ENCODE data around the gene GRM7. TPM values are rescaled to one million over a fixed set of nuclear protein-coding genes. Genes with fewer than 3 reads are reported as not detected.

The GRM7 gene
- polyA plus RNA-seq, 1 donor from 2014 or later = 23.8 TPM

DNA sequence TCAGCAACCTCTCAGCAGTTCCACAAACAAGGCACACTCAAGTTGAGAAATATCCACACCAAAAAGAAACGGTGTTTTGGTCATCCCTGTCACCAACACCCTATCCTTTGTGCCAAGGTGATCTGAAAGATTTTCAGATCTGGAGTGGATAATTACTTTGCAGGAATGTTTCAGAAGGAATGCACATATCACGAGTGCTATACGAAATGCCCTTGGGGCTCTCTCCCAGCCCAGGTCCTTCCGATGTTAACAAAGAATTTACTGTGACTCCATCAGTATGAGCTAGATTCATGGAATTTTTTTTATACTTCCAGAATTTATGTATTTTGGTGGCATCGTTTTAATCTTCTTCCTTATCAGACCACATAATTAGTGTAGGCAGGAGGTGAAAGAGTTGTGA, 105.0 kb downstream of the GRM7 start:
- no peaks in the 10 kb centered on the region for H3K36me3 ChIP-seq (ENCODE audit: insufficient read depth, low read length)
- no peak overlapping the region for H3K4me3 ChIP-seq (ENCODE audit: low read length)
- H3K9me3 ChIP-seq (ENCODE audit: low read length) = no peaks in the 10 kb centered on the region
- H3F3A ChIP-seq (ENCODE audit: insufficient read depth, low read length, poor library complexity, severe bottlenecking) = no peaks in the 10 kb centered on the region
- H3K27me3 ChIP-seq (ENCODE audit: insufficient read depth, low read depth, low read length) = no peaks in the 10 kb centered on the region
- TF ChIP-seq RAD21 (conservative IDR thresholded peaks at IDR 0.05) = no peak
- TF ChIP-seq MXI1 (conservative IDR thresholded peaks at IDR 0.05; ENCODE audit: poor library complexity, severe bottlenecking) = no peak
- no peak for TF ChIP-seq EZH2 (IDR thresholded peaks at IDR 0.05; ENCODE audit: borderline replicate concordance, insufficient read depth, low read length, poor library complexity, severe bottlenecking)
- TF ChIP-seq SMC3 (conservative IDR thresholded peaks at IDR 0.05; ENCODE audit: poor library complexity) = no peak
- TF ChIP-seq, protein P1, sequence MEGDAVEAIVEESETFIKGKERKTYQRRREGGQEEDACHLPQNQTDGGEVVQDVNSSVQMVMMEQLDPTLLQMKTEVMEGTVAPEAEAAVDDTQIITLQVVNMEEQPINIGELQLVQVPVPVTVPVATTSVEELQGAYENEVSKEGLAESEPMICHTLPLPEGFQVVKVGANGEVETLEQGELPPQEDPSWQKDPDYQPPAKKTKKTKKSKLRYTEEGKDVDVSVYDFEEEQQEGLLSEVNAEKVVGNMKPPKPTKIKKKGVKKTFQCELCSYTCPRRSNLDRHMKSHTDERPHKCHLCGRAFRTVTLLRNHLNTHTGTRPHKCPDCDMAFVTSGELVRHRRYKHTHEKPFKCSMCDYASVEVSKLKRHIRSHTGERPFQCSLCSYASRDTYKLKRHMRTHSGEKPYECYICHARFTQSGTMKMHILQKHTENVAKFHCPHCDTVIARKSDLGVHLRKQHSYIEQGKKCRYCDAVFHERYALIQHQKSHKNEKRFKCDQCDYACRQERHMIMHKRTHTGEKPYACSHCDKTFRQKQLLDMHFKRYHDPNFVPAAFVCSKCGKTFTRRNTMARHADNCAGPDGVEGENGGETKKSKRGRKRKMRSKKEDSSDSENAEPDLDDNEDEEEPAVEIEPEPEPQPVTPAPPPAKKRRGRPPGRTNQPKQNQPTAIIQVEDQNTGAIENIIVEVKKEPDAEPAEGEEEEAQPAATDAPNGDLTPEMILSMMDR (IDR thresholded peaks at IDR 0.05; ENCODE audit: poor library complexity, severe bottlenecking) = no peak
- TF ChIP-seq TAF1 (IDR thresholded peaks at IDR 0.05; ENCODE audit: low read depth) = no peak
- no peak for TF ChIP-seq EP300 (conservative IDR thresholded peaks at IDR 0.05; ENCODE audit: poor library complexity, severe bottlenecking)
- TF ChIP-seq, protein P2, sequence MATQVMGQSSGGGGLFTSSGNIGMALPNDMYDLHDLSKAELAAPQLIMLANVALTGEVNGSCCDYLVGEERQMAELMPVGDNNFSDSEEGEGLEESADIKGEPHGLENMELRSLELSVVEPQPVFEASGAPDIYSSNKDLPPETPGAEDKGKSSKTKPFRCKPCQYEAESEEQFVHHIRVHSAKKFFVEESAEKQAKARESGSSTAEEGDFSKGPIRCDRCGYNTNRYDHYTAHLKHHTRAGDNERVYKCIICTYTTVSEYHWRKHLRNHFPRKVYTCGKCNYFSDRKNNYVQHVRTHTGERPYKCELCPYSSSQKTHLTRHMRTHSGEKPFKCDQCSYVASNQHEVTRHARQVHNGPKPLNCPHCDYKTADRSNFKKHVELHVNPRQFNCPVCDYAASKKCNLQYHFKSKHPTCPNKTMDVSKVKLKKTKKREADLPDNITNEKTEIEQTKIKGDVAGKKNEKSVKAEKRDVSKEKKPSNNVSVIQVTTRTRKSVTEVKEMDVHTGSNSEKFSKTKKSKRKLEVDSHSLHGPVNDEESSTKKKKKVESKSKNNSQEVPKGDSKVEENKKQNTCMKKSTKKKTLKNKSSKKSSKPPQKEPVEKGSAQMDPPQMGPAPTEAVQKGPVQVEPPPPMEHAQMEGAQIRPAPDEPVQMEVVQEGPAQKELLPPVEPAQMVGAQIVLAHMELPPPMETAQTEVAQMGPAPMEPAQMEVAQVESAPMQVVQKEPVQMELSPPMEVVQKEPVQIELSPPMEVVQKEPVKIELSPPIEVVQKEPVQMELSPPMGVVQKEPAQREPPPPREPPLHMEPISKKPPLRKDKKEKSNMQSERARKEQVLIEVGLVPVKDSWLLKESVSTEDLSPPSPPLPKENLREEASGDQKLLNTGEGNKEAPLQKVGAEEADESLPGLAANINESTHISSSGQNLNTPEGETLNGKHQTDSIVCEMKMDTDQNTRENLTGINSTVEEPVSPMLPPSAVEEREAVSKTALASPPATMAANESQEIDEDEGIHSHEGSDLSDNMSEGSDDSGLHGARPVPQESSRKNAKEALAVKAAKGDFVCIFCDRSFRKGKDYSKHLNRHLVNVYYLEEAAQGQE (IDR thresholded peaks at IDR 0.05; ENCODE audit: borderline replicate concordance) = no peak
- TF ChIP-seq POLR2AphosphoS5 (IDR thresholded peaks at IDR 0.05) = no peak
- H3K27ac ChIP-seq (ENCODE audit: low read length) = no peak overlapping the region
- H2AFZ ChIP-seq (ENCODE audit: low read depth, low read length) = no peak overlapping the region
- no peaks in the 10 kb centered on the region for H3K9me2 ChIP-seq (ENCODE audit: insufficient read depth, low read length)
- H3K79me2 ChIP-seq (replicated peaks; ENCODE audit: insufficient read depth, low read length) = no peaks in the 10 kb centered on the region
- H4K20me1 ChIP-seq (ENCODE audit: insufficient read depth) = no peaks in the 10 kb centered on the region
- H3K4me2 ChIP-seq (ENCODE audit: low read length) = no peak overlapping the region
- H3K9ac ChIP-seq (ENCODE audit: low read length) = no peak overlapping the region

DNA sequence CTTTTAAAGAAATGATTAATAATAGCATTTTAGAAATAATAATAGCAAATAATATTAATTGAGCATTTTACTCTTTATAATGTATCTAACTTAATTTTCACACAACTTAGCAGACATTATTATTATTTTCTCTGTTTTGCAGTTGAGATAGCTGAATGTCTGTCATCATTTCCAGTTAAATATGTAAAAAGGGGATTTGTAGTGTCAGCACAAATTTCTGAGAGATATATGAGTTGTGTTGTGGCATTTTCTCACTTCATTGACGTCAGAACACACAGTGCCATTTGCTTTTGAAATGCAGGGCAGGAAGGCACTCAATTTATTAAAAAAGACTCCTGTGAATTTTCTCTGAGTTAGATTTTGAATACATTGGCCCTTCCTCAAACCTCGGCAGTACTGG, 111.0 kb downstream of the GRM7 start:
- Histone ChIP-seq H2AFZ (ENCODE audit: low read depth, low read length) (no peak overlapping the region), H3K27ac (ENCODE audit: low read length) (no peak overlapping the region), H4K20me1 (ENCODE audit: insufficient read depth) (no peaks in the 10 kb centered on the region), H3K4me3 (ENCODE audit: low read length) (no peak overlapping the region), H3K36me3 (ENCODE audit: insufficient read depth, low read length) (no peaks in the 10 kb centered on the region), H3K4me2 (ENCODE audit: low read length) (no peak overlapping the region), H3K9ac (ENCODE audit: low read length) (no peak overlapping the region), H3K79me2 (replicated peaks; ENCODE audit: insufficient read depth, low read length) (no peaks in the 10 kb centered on the region), H3F3A (ENCODE audit: insufficient read depth, low read length, poor library complexity, severe bottlenecking) (no peaks in the 10 kb centered on the region), H3K27me3 (ENCODE audit: insufficient read depth, low read depth, low read length) (no peaks in the 10 kb centered on the region), H3K9me3 (ENCODE audit: low read length) (no peaks in the 10 kb centered on the region), H3K9me2 (ENCODE audit: insufficient read depth, low read length) (no peaks in the 10 kb centered on the region)
- TF ChIP-seq, protein P1 (IDR thresholded peaks at IDR 0.05; ENCODE audit: poor library complexity, severe bottlenecking) = no peak
- TF ChIP-seq TAF1 (IDR thresholded peaks at IDR 0.05; ENCODE audit: low read depth) (no peak), EP300 (conservative IDR thresholded peaks at IDR 0.05; ENCODE audit: poor library complexity, severe bottlenecking) (no peak), SMC3 (conservative IDR thresholded peaks at IDR 0.05; ENCODE audit: poor library complexity) (no peak), EZH2 (IDR thresholded peaks at IDR 0.05; ENCODE audit: borderline replicate concordance, insufficient read depth, low read length, poor library complexity, severe bottlenecking) (no peak), MXI1 (conservative IDR thresholded peaks at IDR 0.05; ENCODE audit: poor library complexity, severe bottlenecking) (no peak), RAD21 (conservative IDR thresholded peaks at IDR 0.05) (no peak), POLR2AphosphoS5 (IDR thresholded peaks at IDR 0.05) (no peak)
- TF ChIP-seq, protein P2 (IDR thresholded peaks at IDR 0.05; ENCODE audit: borderline replicate concordance) = no peak
